Skin epidermis (tissue), 12 donors: Measurements from ENCODE around the gene SLC38A5.
"Not testable (repeated sequence)": the region's sequence is repeated elsewhere in the genome, so short reads cannot be mapped to it uniquely, and the experiment has no call there.

Experiments
- H3K27ac ChIP-seq, 21 experiments: fragments of 200-600 bp; sonication (generic) in 11 of 21; one replicate each; pipeline ENCODE4 v1.5.0; 2020; ENCODE audit warnings: mild to moderate bottlenecking in 3 of 21, inconsistent platforms in 2 of 21, moderate library complexity in 2 of 21
- H3K4me3 ChIP-seq, 7 experiments: fragments of 200-600 bp; sonication (generic) in 2 of 7; one replicate each; pipeline ENCODE4 v1.5.0; 2020; ENCODE audit warnings: inconsistent platforms in 2 of 7, mild to moderate bottlenecking in 2 of 7, moderate library complexity in 1 of 7

The SLC38A5 gene

GRCh38 chrX:48472851-48473703, 3.0 kb upstream of the SLC38A5 start:
- H3K4me3 ChIP-seq: no peak overlapping the region
- peak overlapping the region in 11 of 21 experiments; percentile 6 to 64 (median 45) for H3K27ac ChIP-seq

- no peak overlapping the region for H3K27ac ChIP-seq
- no peak overlapping the region for H3K4me3 ChIP-seq
Measured at GRCh38 chrX:48472225-48472624, 2.2 kb upstream of the SLC38A5 start.

- H3K4me3 ChIP-seq: no peak overlapping the region
- H3K27ac ChIP-seq: no peak overlapping the region
Measured at GRCh38 chrX:48471504-48471903, 1.4 kb upstream of the SLC38A5 start.

GRCh38 chrX:48470833-48471118, 716 bp upstream of the SLC38A5 start:
- no peak overlapping the region for H3K27ac ChIP-seq
- H3K4me3 ChIP-seq: no peak overlapping the region

- H3K4me3 ChIP-seq: peak overlapping the region; percentile 19 to 40 (median 30)
- H3K27ac ChIP-seq: peak overlapping the region in 17 of 21 experiments; percentile 21 to 83 (median 63)
Measured at GRCh38 chrX:48468693-48469691, 1.1 kb downstream of the SLC38A5 start.

GRCh38 chrX:48468247-48468671, 1.8 kb downstream of the SLC38A5 start:
- Histone ChIP-seq H3K27ac (peak overlapping the region in 17 of 21 experiments; percentile 21 to 83 (median 63)), H3K4me3 (peak overlapping the region; percentile 19 to 40 (median 30))

- peak overlapping the region in 13 of 21 experiments; percentile 9 to 83 (median 62) for H3K27ac ChIP-seq
- H3K4me3 ChIP-seq: peak overlapping the region in 6 of 7 experiments; percentile 19 to 40 (median 28)
Measured at GRCh38 chrX:48467281-48467761, 2.7 kb downstream of the SLC38A5 start.

GRCh38 chrX:48466696-48467095, 3.4 kb downstream of the SLC38A5 start:
- Histone ChIP-seq H3K27ac (peak overlapping the region in 5 of 21 experiments; percentile 51 to 73 (median 54)), H3K4me3 (peak overlapping the region in 1 of 7 experiments; percentile 40)

- Histone ChIP-seq H3K27ac (peak overlapping the region in 9 of 21 experiments; percentile 31 to 67 (median 51)), H3K4me3 (no peak overlapping the region)
Measured at GRCh38 chrX:48465336-48465933, 4.6 kb downstream of the SLC38A5 start.

- no peak overlapping the region for H3K27ac ChIP-seq
- no peak overlapping the region for H3K4me3 ChIP-seq
Measured at GRCh38 chrX:48461830-48462229, 8.2 kb downstream of the SLC38A5 start.

GRCh38 chrX:48460606-48461005, 9.5 kb downstream of the SLC38A5 start:
- no peak overlapping the region for H3K4me3 ChIP-seq
- H3K27ac ChIP-seq: no peak overlapping the region

- Histone ChIP-seq H3K4me3 (no peak overlapping the region), H3K27ac (no peak overlapping the region)
Measured at GRCh38 chrX:48460031-48460430, 10.0 kb downstream of the SLC38A5 start.

GRCh38 chrX:48459483-48459882, 10.6 kb downstream of the SLC38A5 start:
- Histone ChIP-seq H3K27ac (no peak overlapping the region), H3K4me3 (no peak overlapping the region)

GRCh38 chrX:48458711-48459110, 11.3 kb downstream of the SLC38A5 start:
- no peak overlapping the region for H3K27ac ChIP-seq
- no peak overlapping the region for H3K4me3 ChIP-seq

GRCh38 chrX:48456628-48457331, 13.3 kb downstream of the SLC38A5 start:
- Histone ChIP-seq H3K27ac (no peak overlapping the region), H3K4me3 (no peak overlapping the region)

- Histone ChIP-seq H3K27ac (no peak overlapping the region), H3K4me3 (no peak overlapping the region)
Measured at GRCh38 chrX:48451708-48452107, 18.4 kb downstream of the SLC38A5 start.

- H3K4me3 ChIP-seq: no peak overlapping the region
- no peak overlapping the region for H3K27ac ChIP-seq
Measured at GRCh38 chrX:48450076-48450475, 20.0 kb downstream of the SLC38A5 start.

- H3K27ac ChIP-seq, H3K4me3 ChIP-seq: not testable (repeated sequence)
Measured at GRCh38 chrX:48447201-48447600, 22.9 kb downstream of the SLC38A5 start.

- H3K27ac ChIP-seq, H3K4me3 ChIP-seq: not testable (repeated sequence)
Measured at GRCh38 chrX:48433713-48434112, 36.3 kb downstream of the SLC38A5 start.
